Thoracic aorta (tissue), 2 donors: Measurements from ENCODE around the gene CHPF. TPM values are rescaled to one million over a fixed set of nuclear protein-coding genes. Genes with fewer than 3 reads are reported as not detected.

ENCODE experiments used
- ATAC-seq: fragments of 150-250 bp; one replicate; pipeline ENCODE4 v1.8.0; 2017; ENCODE audit warnings: low read depth; ENCODE audit not compliant: insufficient number of reproducible peaks, low FRiP score
- DNase-seq: peaks from one replicate; pipeline ENCODE4 v3.0.0-alpha.2; 2020; ENCODE audit warnings: low spot score
- H3K27ac ChIP-seq, 2 donors: fragments of 200-600 bp; sonication (generic); 1 replicate in 1 of 2; 2 replicates in 1 of 2; pipeline ENCODE4 v1.5.1; 2016; ENCODE audit warnings: mild to moderate bottlenecking in 2 of 2, moderate library complexity in 2 of 2
- H3K27me3 ChIP-seq: fragments of 200-600 bp; sonication (generic); replicated peaks from 2 replicates; pipeline ENCODE4 v1.6.0; 2016; ENCODE audit warnings: mild to moderate bottlenecking; ENCODE audit not compliant: insufficient read depth
- H3K36me3 ChIP-seq: fragments of 200-600 bp; sonication (generic); one replicate; pipeline ENCODE4 v1.5.1; 2016
- H3K4me1 ChIP-seq, 2 donors: fragments of 200-600 bp; sonication (generic); 1 replicate in 1 of 2; 2 replicates in 1 of 2; pipeline versions ENCODE4 v1.5.1 to v1.6.0; 2016; ENCODE audit warnings: low read depth in 2 of 2, mild to moderate bottlenecking in 1 of 2; ENCODE audit not compliant: control insufficient read depth in 1 of 2
- H3K4me3 ChIP-seq: fragments of 200-600 bp; sonication (generic); 2 replicates; pipeline ENCODE4 v1.5.1; 2016; ENCODE audit warnings: mild to moderate bottlenecking
- H3K9me3 ChIP-seq: fragments of 200-600 bp; sonication (generic); 2 replicates; pipeline ENCODE4 v1.5.1; 2016
- total RNA-seq, 2 donors: library from RNA; depleted of rRNA; stranded (reverse); fragments of >200 nt; gene quantifications; one replicate each; pipeline versions ENCODE4 v1.1.0 to v1.2.3, GENCODE V29; 2016
- TF ChIP-seq, protein P1 (sequence below): fragments of 200-600 bp; sonication (generic); IDR thresholded peaks from one replicate; pipeline ENCODE4 v1.5.1; 2019; ENCODE audit warnings: antibody characterized with exemption

Gene CHPF
- total RNA-seq, 2 donors from 2014 or later = 184 to 269 TPM

DNA sequence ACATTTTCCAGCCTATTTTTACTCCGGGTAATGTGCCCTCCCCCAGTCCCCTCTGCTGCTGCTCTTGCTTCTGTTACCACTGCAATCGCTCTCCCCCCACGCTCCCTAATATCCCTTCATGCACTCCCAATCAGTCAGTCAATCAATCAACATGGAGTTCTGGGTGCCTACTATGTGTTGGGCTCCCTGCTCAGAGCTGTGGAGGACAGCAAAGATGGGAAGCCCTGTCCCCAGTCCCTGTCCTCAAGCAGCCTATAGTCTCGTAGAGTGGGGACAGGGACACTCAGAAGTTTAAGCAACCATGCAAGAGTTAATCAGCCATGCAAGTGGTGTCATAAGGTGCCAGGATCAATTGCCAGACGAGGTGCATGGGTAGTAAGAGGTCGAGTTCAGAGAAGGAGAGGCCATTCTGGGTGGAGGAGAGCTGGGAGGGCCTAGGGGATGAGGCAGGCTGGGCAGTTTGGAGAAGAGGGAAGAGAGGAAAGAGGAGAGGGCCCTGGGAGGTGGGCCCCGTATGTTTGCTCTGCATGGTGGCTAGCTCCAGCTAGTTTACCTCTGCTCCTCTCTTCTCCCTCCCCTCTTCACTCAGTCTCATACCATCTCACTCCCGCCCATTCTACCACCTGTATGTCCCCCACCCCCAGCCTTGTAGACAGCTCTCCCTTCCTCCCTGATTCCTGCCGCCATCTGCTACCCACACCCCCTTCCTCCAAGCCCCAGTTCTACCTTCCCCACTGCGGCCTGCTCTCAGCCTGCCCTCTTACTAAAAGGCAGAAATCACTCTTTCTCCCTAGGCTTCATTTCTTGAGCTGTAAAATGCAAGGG lies 25.4 kb downstream of the CHPF start:
- no peak for ATAC-seq
- peaks cover 0 to 32% of the 10 kb centered on the region in 2 donors for H3K4me1 ChIP-seq
- DNase-seq = no peak
- TF ChIP-seq, protein P1, sequence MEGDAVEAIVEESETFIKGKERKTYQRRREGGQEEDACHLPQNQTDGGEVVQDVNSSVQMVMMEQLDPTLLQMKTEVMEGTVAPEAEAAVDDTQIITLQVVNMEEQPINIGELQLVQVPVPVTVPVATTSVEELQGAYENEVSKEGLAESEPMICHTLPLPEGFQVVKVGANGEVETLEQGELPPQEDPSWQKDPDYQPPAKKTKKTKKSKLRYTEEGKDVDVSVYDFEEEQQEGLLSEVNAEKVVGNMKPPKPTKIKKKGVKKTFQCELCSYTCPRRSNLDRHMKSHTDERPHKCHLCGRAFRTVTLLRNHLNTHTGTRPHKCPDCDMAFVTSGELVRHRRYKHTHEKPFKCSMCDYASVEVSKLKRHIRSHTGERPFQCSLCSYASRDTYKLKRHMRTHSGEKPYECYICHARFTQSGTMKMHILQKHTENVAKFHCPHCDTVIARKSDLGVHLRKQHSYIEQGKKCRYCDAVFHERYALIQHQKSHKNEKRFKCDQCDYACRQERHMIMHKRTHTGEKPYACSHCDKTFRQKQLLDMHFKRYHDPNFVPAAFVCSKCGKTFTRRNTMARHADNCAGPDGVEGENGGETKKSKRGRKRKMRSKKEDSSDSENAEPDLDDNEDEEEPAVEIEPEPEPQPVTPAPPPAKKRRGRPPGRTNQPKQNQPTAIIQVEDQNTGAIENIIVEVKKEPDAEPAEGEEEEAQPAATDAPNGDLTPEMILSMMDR = no peak
- H3K9me3 ChIP-seq = no peaks in the 10 kb centered on the region
- H3K36me3 ChIP-seq = no peaks in the 10 kb centered on the region
- peaks cover 5% of the 10 kb centered on the region for H3K27me3 ChIP-seq
- no peak overlapping the region for H3K4me3 ChIP-seq
- H3K27ac ChIP-seq = no peak overlapping the region

DNA sequence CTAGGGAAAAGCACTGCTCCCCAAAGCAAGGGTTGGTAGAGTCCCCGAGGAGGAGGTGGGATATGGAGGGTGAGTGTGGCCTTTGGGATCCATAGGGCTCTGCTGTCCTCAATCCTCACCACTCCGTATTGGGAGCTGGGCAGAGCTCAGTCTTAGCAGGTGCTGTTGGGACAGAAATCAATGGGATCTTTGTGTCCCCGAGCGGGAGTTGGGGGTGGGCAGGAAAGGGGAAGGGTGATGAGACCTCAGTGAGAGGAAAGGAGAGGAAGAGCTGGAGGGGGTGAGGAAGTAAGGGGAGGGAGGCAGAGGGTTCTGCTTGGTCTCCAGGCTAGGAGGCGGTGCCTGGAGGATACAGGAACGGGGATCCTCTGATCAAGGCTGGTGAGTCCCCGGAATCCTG lies 26.7 kb downstream of the CHPF start:
- no peak overlapping the region for H3K4me3 ChIP-seq
- peaks cover 0 to 21% of the 10 kb centered on the region in 2 donors for H3K4me1 ChIP-seq
- no peaks in the 10 kb centered on the region for H3K9me3 ChIP-seq
- no peaks in the 10 kb centered on the region for H3K36me3 ChIP-seq
- ATAC-seq = no peak
- H3K27me3 ChIP-seq = peaks cover 7% of the 10 kb centered on the region
- no peak overlapping the region for H3K27ac ChIP-seq
- no peak for DNase-seq
- TF ChIP-seq, protein P1 = no peak

DNA sequence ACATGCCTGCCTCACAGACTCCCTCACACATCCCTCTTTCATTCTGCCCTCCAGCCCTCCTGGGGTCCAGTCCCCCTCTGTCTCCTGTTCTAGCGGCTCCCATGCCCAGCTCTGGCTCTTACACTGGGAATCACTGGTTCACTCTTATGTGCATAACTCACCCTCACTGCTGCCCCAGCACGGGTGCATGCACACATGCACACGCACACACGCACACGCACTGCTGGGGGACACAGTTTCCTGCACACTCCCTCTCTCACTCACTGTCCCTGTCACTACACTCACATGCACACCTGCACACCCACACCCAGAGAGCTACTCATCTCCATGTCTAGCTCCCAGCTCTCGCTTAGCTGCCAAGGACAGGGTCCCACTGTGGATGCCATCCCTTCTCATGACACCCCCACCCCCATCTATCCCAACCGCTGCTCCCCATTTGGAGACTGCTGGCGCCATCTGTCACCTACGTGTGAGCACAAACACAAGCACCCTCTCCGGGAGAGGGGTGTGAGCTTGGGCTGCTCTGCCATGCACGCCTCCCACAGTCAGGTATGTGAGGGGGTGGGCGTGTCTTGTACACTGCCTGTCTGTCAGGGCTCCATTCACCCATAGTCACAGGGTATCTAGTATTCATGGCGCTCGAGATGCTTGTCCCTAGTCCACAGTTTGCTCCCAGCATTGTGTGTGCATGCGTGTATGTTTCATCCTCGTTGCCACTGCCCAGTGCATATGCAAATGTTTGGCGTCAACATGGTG lies 27.6 kb downstream of the CHPF start:
- DNase-seq (no peak), ATAC-seq (no peak)
- TF ChIP-seq, protein P1 = no peak
- Histone ChIP-seq H3K4me3 (no peak overlapping the region), H3K36me3 (no peaks in the 10 kb centered on the region), H3K27ac (no peak overlapping the region), H3K4me1 (peaks cover 0 to 13% of the 10 kb centered on the region in 2 donors), H3K9me3 (no peaks in the 10 kb centered on the region), H3K27me3 (peaks cover 7% of the 10 kb centered on the region)

DNA sequence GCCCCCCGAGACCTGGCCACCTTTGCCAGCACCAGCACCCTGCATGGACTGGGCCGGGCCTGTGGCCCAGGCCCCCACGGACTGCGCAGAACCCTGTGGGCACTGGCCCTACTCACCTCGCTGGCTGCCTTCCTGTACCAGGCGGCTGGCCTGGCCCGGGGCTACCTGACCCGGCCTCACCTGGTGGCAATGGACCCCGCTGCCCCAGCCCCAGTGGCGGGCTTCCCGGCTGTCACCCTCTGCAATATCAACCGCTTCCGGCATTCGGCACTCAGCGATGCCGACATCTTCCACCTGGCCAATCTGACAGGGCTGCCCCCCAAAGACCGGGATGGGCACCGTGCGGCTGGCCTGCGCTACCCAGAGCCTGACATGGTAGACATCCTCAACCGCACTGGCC lies 28.8 kb downstream of the CHPF start:
- Histone ChIP-seq H3K36me3 (no peaks in the 10 kb centered on the region), H3K4me1 (peaks cover 7 to 18% of the 10 kb centered on the region in 2 donors), H3K9me3 (no peaks in the 10 kb centered on the region), H3K27ac (no peak overlapping the region), H3K27me3 (peaks cover 7% of the 10 kb centered on the region), H3K4me3 (no peak overlapping the region)
- DNase-seq (no peak), ATAC-seq (no peak)
- TF ChIP-seq, protein P1 = no peak

DNA sequence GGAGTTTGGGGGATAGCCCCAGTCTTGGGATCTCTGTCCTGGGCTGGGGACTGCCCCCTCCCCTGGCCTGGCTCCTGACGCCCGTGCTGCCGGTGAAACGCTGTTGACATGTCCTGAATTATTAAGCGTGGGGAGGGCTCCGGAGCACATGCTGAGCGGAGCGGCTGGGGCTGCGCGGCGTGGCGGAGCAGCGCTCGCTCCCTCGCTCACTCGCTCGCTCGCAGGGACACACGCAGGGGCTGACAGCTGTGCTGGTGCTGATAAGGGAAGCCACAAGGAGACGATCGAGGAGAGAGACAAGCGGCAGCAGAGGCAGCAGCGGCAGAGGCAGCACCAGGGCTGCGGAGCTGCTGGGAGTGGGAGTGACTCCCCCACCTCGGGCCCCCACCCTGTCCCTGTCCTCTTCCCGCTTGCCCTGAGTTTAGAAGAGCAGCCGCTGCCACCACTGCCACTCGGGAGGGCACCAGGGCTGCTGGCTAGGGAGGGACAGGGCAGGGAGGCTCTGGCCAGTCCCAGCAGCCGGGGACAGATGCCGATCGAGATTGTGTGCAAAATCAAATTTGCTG lies 29.3 kb downstream of the CHPF start, which contains the start of gene ASIC4:
Gene ASIC4 (plus strand): TSS at position 287 of the 566 bp plus-strand sequence. CDS start 243 bp downstream, at position 530.
- H3K4me3 ChIP-seq = no peak within 1 kb of the TSS
- H3K27me3 ChIP-seq = peaks cover 7% of the 10 kb centered on the region
- ATAC-seq = no peak
- H3K4me1 ChIP-seq = peaks cover 11 to 23% of the 10 kb centered on the region in 2 donors
- H3K9me3 ChIP-seq = no peaks in the 10 kb centered on the region
- H3K36me3 ChIP-seq = no peaks in the 10 kb centered on the region
- TF ChIP-seq, protein P1 = no peak
- H3K27ac ChIP-seq = no peak within 1 kb of the TSS
- DNase-seq = no peak
